DND-41 (cell line): ENCODE data around the gene KCTD14.
A peak's percentile ranks its signal among the peaks of the same experiment; 100 is the strongest.

Experiments used
- CTCF ChIP-seq: IDR thresholded peaks from 2 replicates; pipeline ENCODE4 v1.5.1; 2012; ENCODE audit warnings: borderline replicate concordance, low read length, moderate library complexity, mild to moderate bottlenecking; ENCODE audit not compliant: poor library complexity, severe bottlenecking; ENCODE audit errors: extremely low read depth
- EZH2 ChIP-seq: IDR thresholded peaks from 3 replicates; pipeline ENCODE4 v1.6.1; 2012; ENCODE audit warnings: borderline replicate concordance, low read depth, mild to moderate bottlenecking, moderate library complexity, low read length, inconsistent platforms; ENCODE audit not compliant: severe bottlenecking

- TF ChIP-seq CTCF (peak; percentile 81), EZH2 (no peak)
These were observed 22.9 kb downstream of the KCTD14 start for GRCh38 chr11:78000193-78000592.
